RWPE1 (cell line): ENCODE measurements around the gene NECTIN3.

ENCODE experiments used
- CTCF ChIA-PET: fragments of 350-600 bp; sonication (Branson Sonifier 250); formaldehyde crosslinking; extraction: SDS; loops from one replicate; lab custom pipeline; 2021; lab: Yijun Ruan, JAX
- POLR2A ChIA-PET: fragments of 400-600 bp; formaldehyde crosslinking; extraction: SDS; loops from one replicate; lab custom pipeline; 2020; ENCODE audit warnings: antibody characterized with exemption; ENCODE audit not compliant: low non-redundant PET; lab: Yijun Ruan, JAX
- DNase-seq: peaks from one replicate; pipeline ENCODE4 v3.0.0; 2012; ENCODE audit warnings: low spot score
- H3K27ac ChIP-seq: fragments of 450-650 bp; 2 replicates; pipeline ENCODE4 v1.5.1; 2017
- TF ChIP-seq, protein P1 (sequence below): fragments of 450-650 bp; conservative IDR thresholded peaks from 2 replicates; pipeline ENCODE4 v1.5.1; 2017; ENCODE audit warnings: low read depth, mild to moderate bottlenecking

Gene NECTIN3

DNA sequence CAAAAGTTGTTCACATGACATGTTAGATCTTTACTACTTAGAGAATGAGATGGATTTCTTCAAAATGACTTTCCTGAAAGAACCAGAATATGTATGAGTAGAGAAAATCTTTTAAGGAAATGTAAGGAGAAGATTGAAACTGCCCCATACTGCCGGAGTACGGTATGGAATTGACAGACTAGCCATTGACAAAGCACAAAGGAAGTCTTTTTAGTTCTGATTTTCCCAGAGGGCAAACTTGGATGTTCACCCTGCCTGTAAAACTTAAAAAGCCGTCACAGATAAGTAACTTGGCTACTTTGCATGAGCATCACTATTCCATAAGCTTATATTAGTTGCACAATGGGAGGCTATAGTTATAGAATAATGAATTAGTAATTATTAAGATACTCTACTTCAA is 93.8 kb downstream of the NECTIN3 start:
- ChIA-PET CTCF (interaction anchor here (0.6 kb wide), 1 partner anchor 85 kb away, joined by 4 read pairs; no protein-coding TSS in a partner anchor), POLR2A (no interaction called here)
- TF ChIP-seq, protein P1, sequence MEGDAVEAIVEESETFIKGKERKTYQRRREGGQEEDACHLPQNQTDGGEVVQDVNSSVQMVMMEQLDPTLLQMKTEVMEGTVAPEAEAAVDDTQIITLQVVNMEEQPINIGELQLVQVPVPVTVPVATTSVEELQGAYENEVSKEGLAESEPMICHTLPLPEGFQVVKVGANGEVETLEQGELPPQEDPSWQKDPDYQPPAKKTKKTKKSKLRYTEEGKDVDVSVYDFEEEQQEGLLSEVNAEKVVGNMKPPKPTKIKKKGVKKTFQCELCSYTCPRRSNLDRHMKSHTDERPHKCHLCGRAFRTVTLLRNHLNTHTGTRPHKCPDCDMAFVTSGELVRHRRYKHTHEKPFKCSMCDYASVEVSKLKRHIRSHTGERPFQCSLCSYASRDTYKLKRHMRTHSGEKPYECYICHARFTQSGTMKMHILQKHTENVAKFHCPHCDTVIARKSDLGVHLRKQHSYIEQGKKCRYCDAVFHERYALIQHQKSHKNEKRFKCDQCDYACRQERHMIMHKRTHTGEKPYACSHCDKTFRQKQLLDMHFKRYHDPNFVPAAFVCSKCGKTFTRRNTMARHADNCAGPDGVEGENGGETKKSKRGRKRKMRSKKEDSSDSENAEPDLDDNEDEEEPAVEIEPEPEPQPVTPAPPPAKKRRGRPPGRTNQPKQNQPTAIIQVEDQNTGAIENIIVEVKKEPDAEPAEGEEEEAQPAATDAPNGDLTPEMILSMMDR = no peak
- DNase-seq = no peak
- H3K27ac ChIP-seq = no peak overlapping the region

DNA sequence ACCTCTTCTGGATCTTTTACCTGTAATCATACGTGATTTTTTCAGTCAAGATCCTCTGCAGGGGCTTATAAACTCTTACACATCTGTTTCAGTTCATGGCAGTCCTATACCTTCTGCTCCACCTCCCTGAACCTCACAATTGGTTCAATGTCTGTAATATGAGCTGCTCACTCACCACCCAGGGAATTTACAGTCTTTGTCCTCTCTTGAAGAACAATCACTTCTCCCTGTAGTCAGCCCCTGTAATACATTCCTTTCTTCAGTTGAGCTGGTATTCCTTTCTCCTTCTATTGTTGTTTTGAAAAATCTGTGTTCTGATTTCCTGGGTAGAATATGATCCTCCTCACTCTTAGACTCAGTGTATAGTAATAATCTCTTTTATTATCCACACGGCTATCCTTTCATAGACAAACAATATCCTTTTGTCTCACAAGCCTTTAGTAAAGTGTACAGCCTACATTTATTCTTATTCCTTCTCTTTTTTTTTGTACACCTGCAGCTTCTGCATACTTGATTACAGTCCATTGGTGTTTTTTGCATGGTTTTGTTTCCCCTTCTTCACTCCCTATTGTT is 101.8 kb downstream of the NECTIN3 start:
- ChIA-PET POLR2A (no interaction called here), CTCF (no interaction called here)
- TF ChIP-seq, protein P1 = no peak
- no peak overlapping the region for H3K27ac ChIP-seq
- no peak for DNase-seq

GRCh38 chr3:111173906-111174305 is 102.3 kb downstream of the NECTIN3 start:
- DNase-seq = no peak
- CTCF ChIA-PET = no interaction called here
- H3K27ac ChIP-seq = no peak overlapping the region
- TF ChIP-seq, protein P1 = no peak
- POLR2A ChIA-PET = no interaction called here

DNA sequence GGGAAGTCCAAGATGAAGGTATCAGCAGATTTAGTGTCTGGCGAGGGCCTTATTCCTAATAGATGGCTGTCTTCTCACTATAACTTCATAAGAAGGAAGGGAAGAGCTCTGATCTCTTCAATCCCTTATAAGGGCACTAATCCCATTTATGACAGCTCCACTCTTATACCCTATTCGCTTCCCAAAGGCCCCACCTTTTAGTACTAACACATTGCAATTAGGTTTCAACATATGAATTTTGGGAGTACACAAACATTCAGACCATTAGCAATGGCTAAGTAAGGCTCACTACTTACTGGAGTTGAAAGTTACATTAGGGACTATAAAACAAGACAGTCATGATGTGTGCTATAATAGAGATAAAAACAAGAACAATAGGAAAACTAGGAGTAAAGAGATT is 118.9 kb downstream of the NECTIN3 start:
- ChIA-PET CTCF (no interaction called here), POLR2A (no interaction called here)
- TF ChIP-seq, protein P1 = no peak
- no peak for DNase-seq
- no peak overlapping the region for H3K27ac ChIP-seq

DNA sequence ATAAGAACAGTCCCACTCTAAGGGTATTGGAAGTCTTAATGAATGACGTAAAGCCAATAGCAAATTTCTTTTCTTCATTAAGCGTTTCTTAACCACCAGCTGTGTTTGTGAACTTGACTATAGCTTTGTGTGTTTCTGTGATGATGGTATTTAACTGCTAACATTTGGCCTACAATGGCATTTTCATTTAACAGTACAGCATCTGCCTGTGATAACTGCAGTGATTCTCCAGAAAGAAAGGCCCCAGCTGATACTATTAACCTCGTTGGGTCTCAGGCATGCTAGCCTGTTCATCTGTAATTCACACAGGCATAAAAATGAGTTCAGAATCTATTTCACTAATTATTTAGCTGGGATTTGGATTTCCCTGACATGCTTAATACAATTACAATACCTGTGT is 121.9 kb downstream of the NECTIN3 start:
- no peak overlapping the region for H3K27ac ChIP-seq
- POLR2A ChIA-PET = no interaction called here
- CTCF ChIA-PET = interaction anchor here (0.7 kb wide), 1 partner anchor 50 kb away, joined by 3 read pairs; no protein-coding TSS in a partner anchor
- DNase-seq = no peak
- TF ChIP-seq, protein P1 = no peak

DNA sequence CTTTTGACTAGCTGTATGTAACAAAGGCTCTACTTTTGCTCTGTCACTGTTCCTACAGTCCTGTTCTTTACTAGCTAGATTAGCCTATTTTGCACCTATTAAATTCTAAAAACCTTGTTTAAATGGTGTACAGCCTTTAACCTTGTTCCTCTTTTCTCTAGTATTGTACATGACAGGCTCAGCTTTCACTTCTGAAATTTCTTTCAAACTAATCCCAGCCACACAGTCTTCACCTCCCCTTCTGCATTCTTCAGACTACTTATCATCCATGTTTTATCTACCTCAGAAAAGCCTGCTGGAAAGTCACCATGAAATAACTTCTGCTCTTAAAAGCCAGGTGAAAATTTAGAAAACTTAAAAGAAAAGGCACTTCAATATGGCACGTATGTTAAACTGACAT is 122.4 kb downstream of the NECTIN3 start:
- CTCF ChIA-PET = interaction anchor here (0.7 kb wide), 1 partner anchor 49 kb away, joined by 3 read pairs; no protein-coding TSS in a partner anchor
- no peak for DNase-seq
- TF ChIP-seq, protein P1 = no peak
- no peak overlapping the region for H3K27ac ChIP-seq
- POLR2A ChIA-PET = no interaction called here

DNA sequence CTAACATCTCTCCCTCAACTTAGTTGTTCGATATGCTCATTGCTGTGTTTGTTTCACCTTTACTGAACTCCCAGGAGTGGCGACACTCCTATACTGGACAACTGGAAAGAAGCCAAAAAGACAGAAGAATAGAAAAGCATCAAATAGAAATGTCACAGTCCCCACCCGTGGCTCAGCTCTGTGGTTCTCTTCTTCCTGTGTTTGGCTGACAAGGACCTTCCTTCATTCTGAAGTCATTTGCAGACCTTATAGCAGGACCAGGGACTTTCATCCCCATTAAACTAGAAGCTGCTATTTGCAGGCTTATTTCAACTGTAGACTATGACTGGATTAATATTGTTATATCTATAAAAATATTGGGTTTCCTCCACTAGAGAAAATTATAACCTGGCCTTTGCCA is 125.9 kb downstream of the NECTIN3 start:
- H3K27ac ChIP-seq = no peak overlapping the region
- no peak for DNase-seq
- TF ChIP-seq, protein P1 = no peak
- CTCF ChIA-PET = no interaction called here
- POLR2A ChIA-PET = no interaction called here
